HG02798 (cell line): ENCODE data around the gene CYP2F1.
"Not testable (repeated sequence)": the region's sequence is repeated elsewhere in the genome, so short reads cannot be mapped to it uniquely, and the experiment has no call there.

ENCODE experiments used
- ATAC-seq: cut with Tn5 transposase; IDR thresholded peaks from one replicate; pipeline ENCODE4 v1.9.1; 2021; ENCODE audit warnings: mild to moderate bottlenecking; ENCODE audit not compliant: unreplicated experiment, poor library complexity

CYP2F1 gene

DNA sequence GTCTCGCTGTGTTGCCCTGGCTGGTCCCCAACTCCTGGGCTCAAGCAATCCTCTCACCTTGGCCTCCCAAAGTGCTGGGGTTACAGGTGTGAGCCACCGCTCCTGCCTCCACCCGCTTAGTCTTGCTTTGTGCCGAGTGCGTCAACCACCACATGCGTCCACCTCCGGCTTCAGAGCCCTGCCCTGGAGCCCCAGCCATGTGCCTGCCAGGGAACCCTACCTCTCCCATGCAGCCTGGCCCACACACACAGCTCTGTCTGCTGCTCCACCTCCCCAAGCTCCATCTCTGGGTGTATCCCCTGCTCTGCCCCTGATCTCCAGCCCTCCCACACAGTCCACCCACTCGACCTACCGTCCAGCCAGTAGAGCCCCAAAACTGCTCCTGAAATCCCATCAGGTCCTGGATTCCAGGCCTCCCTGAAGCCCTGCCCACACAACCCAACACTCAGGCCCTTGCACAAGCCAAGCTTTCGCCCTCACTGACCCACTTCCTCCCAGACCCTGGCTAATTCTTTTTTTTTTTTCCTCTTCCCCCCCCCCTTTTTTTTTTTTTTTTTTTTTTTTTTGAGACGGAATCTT lies 9.6 kb downstream of the CYP2F1 start:
- no peak for ATAC-seq

DNA sequence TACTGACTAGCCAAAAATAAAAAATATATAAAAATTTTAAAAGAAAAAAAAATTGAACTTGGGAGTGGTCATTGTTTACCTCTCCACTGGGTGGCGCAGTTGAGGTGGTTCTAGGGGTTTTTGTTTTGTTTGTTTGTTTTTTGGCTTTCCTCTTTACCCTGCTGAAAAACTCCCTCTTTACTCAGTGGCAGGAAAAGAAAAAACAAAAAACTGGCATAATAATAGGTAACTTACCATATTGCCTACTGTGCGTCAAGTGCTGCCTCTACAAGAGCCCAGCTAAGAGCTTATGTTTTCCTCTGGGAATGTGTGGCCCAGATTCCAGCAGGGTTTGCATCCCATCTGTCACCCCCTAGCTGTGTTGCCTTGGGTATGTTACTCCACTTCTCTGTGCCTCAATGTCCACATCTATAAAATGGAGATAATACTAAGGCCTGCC lies 12.6 kb downstream of the CYP2F1 start:
- ATAC-seq: not testable (repeated sequence)

DNA sequence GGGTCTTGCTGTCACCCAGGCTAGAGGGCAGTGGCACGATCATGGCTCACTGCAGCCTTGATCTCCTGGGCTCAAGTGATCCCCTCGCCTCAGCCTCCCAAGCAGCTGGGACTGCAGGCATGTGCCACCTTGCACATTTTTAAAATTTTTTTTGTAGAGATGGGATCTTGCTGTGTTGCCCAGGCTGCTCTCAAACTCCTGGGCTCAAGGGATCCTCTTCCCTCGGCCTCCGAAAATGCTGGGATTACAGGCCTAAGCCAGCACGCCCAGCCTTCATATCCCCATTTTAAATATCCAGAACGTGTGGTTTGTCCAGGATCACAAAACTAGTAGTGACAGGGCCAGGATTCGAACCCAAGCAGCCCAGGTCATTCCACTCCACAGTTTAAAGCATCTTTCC lies 13.1 kb downstream of the CYP2F1 start:
- ATAC-seq: not testable (repeated sequence)

DNA sequence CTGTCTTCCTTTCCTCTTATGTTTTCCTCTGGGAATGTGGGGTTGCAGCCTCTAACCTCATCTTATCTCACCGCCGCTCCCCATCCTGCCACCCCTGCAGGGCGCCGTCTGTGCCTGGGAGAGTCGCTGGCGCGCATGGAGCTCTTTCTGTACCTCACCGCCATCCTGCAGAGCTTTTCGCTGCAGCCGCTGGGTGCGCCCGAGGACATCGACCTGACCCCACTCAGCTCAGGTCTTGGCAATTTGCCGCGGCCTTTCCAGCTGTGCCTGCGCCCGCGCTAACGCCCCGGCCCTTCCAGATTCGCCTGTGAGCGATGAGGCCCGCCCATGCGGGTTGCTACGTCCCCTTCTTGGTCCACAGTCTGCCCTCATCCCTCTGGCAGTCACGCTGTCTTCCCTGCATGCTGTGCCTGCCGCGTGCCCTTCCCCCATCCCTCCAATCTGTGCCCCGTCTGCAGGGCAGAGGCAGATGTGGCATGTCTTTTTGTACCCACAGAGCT lies 13.6 kb downstream of the CYP2F1 start:
- peak; percentile 35 for ATAC-seq

DNA sequence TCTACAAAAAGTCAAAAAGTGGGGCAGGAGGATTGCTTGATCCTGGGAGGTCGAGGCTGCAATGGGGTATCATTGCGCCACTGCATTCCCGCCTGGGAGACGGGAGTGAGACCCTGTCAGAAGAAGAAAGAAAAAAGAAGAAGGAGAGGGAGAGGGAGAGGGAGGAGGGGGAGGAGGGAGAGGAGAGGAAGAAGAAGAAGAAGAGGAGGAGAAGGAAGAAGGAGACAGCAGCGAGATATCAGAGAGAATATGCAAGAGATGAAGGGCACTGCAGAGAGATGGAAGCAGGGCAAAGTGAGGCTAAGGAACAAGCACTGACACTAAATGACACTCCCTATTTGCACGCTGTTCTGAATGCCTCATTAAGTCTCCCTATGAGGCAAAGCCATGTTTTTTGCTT lies 14.5 kb downstream of the CYP2F1 start:
- ATAC-seq: no peak

DNA sequence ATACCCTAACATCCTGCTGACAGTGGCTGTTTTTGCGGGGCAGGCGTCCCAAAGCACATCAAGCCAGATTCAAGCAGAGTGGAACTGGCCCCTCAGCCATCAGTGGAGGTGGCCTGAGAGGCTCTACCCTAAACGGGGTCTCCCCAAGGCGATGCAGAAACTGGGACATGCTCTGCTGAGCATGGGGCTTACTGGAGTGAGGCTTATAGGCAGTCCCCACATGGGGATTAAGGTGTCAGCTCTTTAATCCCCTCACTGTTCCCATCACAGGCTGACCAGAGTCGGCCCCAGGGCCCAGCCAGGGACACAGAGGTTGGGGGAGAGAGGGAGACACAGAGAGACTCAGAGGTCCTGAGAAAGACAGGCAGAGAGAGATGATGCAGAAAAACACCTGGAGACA lies 17.0 kb downstream of the CYP2F1 start:
- ATAC-seq: no peak

DNA sequence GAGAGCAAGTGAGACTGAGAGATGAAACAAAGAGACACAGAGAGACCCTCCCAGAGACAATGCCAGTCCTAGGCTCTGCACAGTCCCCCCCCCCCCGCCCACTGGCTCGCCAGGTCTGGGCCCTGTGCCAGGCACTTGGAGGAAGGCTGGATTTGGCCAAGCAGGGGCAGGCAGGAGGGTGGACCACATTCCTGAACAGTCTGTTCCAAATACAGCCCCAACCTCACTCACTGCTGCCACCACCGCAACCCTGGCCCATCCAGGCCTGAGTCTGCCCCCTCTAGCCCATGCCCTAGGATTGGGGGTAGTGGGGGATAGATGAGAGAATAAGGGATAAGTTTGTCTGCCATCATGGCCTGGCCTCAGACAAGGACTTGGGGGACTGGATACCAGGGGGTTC lies 19.0 kb downstream of the CYP2F1 start:
- no peak for ATAC-seq

DNA sequence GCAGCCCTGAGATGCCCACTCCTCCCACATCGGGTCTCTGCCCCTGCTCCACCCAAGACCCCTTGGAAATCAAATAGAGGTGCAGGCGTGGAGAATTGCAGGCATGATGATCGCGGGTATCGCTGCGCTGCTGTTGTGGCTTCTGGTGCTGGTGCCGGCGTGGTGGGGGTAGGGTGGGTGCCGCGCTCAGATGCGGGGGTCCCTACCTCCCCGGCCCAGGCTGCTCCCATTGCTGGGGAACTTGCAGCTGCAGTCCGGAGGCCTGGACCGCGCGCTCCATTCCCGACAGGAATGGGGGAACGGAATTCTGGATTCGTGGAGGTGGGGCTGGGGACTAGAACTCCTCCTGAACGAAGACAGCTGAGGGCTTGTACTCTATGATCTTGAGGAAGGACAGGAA lies 20.4 kb downstream of the CYP2F1 start:
- no peak for ATAC-seq

DNA sequence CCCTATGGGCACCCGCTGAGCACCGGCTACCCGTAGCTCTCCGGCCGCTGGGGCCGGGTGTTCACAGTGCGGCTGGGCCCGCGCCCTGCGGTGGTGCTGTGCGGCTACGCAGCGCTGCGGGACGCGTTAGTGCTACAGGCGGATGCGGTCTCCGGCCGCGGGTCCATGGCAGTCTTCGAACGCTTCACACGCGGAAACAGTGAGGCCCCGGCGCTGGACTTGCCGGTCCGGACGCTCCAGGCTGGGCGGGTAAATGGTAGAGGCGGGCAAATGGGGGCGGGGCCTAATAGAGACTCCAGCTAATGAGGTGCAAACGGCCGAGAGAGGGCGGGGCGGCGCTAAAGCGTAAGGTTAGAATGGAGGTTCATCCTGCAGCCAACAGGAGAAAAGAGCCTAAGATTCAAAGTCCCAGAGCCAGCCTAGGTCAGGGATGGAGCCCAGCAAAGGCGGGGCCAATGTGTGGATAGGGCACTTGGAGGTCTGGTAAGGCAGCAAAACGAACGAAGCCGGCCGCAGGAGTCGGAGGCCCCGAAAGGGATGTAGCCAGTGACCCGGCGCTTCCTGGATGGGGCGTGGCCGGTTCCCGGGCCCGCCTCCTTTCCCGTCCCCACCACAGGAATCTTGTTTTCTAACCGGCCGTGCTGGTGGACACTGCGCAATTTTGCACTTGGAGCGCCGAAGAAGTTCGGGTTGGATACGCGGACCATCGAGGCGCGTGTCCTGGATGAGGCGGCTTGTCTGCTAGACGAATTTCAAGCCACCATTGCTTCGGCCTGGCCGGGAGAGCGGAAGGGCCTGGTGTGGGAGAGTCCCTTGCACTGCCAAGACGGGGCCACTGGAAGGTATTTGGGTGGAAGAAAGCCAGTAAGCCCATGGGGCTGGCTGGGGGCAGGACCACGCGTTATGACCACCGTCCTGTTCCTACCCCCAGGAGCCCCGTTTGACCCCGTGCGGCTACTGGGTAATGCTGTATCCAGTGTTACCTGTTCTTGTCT lies 21.5 kb downstream of the CYP2F1 start:
- ATAC-seq: peak; percentile 49

DNA sequence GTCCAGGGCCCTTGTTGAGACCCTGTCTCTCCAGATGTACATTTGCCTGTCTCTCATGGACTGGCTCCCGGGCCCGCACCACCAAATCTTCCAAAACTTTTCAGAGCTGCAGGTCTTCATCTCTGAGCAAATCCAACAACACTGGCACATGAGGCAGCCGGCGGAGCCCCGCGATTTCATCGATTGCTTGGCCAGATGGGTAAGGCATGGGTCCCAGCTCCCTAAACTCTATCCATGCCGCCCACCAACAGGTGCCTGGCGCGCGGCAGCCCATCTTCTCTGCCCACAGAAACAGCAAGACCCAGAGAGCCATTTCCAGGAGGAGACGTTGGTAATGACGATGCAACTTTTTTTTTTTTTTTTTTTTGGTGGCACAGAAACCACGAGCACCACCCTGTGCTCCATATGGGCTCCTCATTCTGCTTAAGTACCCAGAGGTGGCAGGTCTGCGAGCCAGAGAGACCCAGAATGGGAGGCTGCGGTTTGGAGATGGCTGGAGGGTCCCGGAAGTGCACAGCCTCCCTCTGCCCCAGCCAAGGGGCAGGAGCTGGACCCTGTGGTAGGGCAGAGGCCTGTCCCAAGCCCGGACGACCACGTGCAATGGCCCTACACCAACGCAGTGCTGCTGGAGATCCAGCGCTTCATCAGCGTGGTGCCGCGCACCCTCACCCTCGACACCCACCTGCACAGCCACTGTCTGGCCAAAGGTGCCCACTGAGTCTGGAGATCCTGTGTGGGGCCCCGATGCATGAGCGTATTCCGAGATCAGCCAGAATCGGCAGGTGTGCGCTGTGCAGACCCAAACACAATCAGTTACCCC lies 22.6 kb downstream of the CYP2F1 start:
- no peak for ATAC-seq

DNA sequence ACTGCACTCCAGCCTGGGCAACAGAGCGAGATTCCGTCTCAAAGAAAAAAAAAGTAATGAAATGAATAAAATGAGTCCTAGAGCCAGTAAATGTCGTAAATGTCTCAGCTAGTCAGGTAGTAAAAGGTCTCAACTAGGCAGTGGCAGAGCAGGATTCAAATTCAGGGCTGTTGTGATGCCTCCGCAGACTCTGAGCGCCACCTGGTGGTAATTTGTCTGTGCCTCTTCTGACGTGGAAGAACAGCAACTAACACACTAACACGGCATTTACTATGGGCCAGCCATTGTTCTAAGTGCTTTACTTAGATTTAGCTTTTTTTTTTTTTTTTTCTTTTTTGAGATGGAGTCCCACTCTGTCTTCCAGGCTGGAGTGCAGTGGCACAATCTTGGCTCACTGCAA lies 30.2 kb downstream of the CYP2F1 start:
- ATAC-seq: no peak

DNA sequence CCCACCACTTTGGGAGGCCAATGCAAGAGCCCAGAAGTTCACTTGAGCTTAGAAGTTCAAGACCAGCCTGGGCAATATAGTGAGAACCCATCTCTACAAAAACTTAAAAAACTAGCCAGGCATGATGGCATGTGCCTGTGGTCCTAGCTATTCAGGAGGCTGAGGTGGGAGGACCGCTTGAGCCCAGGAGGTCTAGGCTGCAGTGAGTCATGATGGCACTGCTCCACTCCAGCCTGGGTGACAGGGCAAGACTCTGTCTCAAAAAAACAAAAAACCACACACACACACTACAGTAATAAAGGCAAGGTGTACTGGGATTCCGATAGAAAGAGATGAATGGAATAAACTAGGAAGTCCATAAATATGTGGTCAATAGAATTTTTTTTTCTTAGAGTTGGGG lies 35.6 kb downstream of the CYP2F1 start:
- ATAC-seq: no peak

DNA sequence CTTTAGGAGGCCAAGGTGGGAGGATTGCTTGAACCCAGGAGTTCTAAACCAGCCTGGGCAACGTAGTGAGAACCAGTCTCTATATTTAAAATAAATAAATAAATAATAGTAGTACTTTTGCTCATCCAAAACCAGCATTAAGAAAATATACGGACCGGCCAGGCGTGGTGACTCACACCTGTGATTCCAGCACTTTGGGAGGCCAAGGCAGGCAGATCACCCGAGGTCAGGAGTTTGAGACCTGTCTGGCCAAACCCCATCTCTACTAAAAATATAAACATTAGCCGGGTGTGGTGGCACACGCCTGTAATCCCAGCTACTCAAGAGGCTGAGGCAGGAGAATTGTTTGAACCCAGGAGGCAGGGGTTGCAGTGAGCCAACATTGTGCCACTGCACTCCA lies 36.8 kb downstream of the CYP2F1 start:
- not testable (repeated sequence) for ATAC-seq

DNA sequence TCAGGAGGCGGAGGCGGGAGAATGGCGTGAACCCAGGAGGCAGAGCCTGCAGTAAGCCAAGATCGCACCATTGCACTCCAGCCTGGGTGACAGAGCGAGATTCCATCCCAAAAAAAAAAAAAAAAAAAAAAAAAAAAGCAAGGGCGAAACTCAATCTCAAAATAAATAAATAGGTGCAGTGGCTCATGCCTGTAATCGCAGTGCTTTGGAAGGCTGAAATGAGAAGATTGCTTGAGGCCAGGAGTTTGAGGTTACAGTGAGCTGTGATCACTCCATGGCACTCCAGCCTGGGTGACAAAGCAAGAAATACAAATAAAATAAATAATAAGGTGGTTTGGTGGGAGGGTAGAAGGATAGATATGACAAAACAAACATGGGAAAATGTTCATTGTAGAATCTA lies 39.8 kb downstream of the CYP2F1 start:
- no peak for ATAC-seq

DNA sequence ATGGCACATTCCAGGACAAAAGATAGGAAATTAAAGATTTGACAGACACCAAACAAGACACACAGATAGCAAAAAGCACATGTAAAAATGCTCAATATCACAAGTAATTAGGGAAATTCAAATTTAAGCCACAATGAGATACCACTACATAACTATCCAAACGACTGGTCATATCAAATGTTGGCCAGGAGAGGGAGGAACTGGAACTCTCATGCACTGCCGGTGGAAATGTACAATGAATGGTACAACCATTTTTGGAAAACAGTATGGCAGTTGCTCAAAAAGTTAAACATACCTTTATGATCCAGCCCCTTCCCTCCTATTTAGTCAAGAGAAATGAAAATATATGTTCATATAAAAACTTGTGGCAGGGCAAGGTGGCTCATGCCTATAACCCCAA lies 42.0 kb downstream of the CYP2F1 start:
- no peak for ATAC-seq

DNA sequence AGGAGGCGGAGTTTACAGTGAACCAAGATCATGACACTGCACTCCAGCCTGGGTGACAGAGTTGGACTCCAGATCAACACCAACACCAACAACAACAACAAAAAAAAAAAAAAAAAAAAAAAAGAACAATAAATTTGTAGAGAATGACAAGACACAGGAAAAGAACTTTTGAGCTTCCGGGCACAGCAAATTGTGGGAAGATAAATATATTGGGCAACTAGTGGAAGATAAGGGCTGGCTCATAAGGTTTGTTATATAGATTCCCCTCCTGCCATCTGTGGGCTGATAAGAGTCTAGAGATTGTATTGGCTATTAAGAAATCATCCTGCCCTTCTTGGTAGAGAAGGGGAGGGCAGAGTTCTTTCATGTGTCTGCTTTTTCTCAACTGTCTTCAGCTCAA lies 45.6 kb downstream of the CYP2F1 start:
- ATAC-seq: no peak

DNA sequence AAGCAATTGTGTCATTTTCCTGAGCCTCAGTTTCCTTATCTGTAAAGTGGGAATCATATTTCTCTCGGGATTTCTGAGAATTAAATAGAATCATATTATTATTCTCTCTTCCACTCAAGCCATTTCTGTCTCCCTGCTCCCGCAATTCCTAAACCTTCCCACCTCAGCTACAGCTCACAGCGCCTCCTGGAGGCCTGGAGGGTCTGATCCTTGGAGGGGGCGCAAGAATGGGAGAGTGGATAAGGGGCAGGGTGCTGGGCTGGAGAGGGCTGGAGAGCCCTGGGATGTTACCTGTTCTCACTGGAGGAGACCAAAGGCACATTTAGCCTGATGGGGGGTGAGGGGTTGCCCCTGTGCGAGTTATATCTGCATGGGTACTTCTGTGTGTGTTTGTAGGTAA lies 47.7 kb downstream of the CYP2F1 start:
- no peak for ATAC-seq

DNA sequence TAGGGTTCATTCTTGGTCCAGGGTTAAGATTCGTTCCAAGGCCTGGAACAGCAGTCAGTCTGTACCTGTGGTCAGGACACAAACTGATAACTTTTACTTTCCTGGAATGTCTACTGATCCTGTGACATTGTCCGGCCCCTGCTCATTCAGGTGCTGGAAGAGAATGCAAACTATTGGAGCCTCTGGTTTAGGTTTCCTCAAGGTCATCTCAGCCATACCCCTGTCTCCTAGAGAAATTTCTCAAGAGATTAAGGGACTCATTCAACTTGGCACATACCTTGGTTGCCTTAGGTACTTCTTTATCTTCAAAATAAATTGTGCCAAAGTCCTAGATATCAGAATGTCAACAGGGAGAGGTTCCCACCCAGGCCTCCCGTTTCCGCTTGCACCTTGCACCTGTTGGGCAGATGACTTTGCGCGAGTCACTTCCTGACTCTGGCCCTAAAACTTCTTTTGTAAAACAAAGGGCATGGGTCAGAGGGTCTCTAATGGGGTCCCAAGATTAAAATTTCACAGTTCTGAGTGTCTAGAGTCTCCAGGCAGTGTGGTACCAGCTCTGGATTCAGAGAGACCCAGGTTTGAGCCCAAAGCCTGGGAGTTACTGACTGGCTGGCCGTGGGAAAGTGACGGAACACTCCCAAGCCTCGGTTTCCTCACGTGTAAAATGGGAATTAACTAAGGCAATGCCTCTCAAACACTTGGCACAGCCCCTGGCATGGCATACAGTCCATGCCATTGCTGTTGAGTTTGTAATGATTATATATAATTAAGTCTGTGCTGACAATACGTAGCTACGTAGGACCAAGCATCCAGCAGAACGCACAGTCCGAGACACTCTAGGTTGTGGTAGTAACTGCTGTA lies 52.9 kb downstream of the CYP2F1 start:
- no peak for ATAC-seq

DNA sequence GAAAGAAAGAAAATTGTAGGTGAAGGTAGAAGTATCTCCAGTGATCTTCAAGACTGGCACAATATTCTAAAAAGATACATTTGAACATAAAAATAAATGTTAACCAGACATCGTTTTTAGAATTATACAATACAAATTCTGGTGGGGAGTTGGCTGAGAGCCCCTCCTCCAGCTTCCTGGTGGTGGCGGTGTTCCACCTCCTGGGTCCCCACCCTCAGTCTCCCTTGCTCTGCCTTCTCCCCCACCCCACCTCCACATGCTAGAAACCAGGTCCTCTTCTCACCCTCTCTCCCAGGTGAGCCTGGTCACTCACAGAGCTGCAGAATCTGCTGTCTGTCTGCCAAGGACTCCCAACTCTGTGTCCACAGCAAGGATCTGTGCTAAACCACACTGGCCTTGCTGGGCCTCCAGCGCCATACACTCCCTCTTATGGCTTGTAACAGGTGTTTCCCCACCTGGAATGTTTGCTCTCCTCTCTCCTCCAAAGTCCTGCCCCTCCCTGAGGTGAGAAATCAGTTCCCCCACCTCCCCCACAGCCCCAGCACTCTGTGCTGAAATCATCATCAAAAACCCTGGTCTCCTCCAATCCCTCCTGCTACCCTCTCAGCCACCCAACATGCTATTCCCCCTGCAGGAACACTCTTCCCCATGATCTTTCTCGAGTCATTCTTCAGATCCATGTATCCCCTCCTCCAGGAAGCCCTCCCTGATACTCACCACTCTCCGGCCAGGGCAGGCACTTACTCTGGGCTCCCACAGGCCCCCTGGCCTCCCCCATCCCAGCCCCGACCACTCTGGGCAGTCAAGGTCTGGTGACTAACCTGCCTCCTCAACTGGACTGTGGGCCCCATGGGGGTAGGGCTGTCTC lies 58.3 kb downstream of the CYP2F1 start:
- ATAC-seq: no peak
